GM10248 (cell line): Measurements from ENCODE around the gene TMPRSS13.

Source experiments
- CTCF ChIA-PET: fragments of 300-600 bp; sonication (Branson Sonifier 250); formaldehyde crosslinking; extraction: SDS; loops from one replicate; lab custom pipeline; 2021; ENCODE audit warnings: antibody characterized with exemption; lab: Yijun Ruan, JAX
- POLR2A ChIA-PET: fragments of 350-650 bp; sonication (Branson Sonifier 250); formaldehyde crosslinking; extraction: SDS; loops from one replicate; lab custom pipeline; 2020; ENCODE audit warnings: antibody characterized with exemption; lab: Yijun Ruan, JAX
- DNase-seq: peaks from one replicate; pipeline ENCODE4 v3.0.0; 2012; ENCODE audit errors: extremely low spot score
- CTCF ChIP-seq: IDR thresholded peaks from 2 replicates; pipeline ENCODE4 v1.5.1; 2012; ENCODE audit warnings: mild to moderate bottlenecking, low read depth; ENCODE audit errors: extremely low read depth, missing control alignments, control extremely low read depth

The TMPRSS13 gene

DNA sequence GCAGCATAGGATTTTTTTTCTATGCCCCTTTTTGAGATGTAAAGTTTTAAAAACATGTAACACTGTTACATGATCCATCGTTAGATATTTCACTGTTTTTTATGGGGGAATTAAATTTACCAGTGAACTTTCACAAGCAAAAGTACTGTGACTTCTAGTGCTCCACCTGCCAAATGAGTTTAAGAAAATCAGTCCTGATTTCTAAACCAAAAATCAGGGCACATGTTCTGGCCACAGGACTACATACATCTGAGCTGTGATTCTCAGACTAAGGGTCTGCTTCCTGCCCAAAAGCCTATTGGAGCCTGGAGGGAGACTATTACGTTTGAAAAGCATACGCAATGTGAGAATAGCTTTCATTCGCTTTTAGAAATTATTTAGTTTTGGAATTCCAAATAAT lies 22.5 kb downstream of the TMPRSS13 start:
- ChIA-PET CTCF (interaction anchor here (1.6 to 4.7 kb wide), 4 partner anchors 12 to 65 kb away, joined by 5 to 21 read pairs (median 8); no protein-coding TSS in a partner anchor), POLR2A (no interaction called here)
- DNase-seq: no peak
- no peak for TF ChIP-seq CTCF

GRCh38 chr11:117906126-117906525 lies 23.1 kb downstream of the TMPRSS13 start:
- ChIA-PET CTCF (interaction anchor here (1.6 to 4.7 kb wide), 2 partner anchors 41 to 62 kb away, joined by 6 to 21 read pairs; no protein-coding TSS in a partner anchor), POLR2A (no interaction called here)
- TF ChIP-seq CTCF: no peak
- DNase-seq: no peak

GRCh38 chr11:117905524-117905923 lies 23.7 kb downstream of the TMPRSS13 start:
- no peak for TF ChIP-seq CTCF
- POLR2A ChIA-PET: no interaction called here
- no peak for DNase-seq
- CTCF ChIA-PET: interaction anchor here (0.8 to 4.7 kb wide), 5 partner anchors 41 to 463 kb away, joined by 3 to 21 read pairs (median 6); no protein-coding TSS in a partner anchor

DNA sequence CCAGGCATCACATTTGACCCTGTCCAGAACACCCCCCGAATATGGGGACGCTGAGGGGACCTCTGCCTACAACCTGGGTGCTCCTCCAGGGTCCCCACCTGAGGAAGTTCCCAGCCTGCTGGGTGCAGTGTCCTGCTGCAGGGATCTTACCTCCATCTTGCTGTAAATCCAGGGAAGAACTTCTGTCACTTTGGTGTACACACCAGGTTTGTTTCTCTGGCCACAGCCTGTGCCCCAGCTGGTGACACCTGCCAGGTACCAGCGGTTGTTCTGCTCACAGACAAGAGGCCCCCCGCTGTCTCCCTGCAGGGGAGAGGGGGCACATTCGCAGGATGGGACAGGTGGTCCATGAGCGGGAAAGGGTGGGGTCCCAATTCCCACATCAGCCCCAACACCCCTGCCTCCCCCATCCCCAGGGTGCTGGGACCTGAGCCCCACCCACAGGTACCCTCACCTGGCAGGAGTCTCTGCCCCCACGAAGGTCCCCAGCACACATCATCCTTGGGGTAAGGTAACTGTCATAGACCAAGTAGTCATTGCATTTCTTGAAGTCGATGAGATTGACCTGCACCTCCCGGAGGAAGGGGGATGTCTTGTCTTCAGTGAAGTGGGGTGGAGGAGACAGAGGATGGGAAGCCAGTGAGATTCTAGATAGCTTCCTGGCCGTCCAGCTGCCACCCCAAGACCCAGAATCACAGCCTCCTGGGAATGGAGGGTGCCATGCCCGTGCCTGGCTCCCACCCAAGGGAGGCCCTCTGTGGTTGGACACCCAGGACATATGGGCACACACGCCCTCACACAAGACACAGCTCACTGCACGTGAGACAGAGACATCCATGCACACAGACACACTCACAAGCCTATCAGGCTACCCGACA lies 25.5 kb downstream of the TMPRSS13 start:
- POLR2A ChIA-PET: no interaction called here
- no peak for TF ChIP-seq CTCF
- DNase-seq: no peak
- CTCF ChIA-PET: interaction anchor here (0.6 to 4.7 kb wide), 5 partner anchors 33 to 150 kb away, joined by 3 to 21 read pairs (median 5); no protein-coding TSS in a partner anchor

DNA sequence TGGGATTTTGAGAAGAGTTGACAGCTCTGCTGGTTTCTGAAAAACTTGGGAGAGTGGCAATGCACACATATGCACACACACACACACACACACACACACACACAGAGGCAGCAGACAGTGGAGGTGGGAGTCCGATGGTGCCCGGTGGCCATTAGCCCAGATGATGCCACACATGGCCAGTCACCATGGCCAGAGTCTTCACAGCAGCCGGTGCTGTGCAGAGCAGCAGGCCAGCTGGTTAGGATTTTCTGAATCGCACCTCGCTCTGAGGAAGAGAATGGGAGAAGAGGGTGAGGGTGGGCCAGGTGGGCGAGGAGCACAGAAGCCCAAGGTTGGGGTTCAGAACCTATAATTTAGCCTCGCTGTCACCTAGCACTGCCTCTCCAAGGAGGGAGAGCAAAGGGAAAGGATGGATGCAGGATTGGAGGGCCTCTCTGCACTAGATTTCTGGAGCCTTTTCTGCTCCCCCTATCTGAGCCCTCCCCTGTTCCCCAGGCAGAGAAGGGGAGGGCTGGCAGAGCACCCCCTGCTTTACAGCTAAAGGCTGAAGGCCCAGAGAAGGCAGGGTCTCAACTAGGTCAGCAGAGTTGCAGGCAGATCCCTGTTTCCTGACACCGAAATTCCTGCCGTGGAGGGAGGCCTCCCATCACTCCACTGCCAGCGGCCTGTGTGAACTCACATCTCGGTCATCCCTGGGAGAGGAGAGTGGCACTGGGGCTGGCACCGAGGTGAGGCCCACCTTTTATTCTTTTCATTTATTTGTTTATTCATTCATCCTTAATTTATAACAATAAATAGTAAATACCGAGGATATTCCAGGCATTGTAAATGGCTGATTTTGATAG lies 27.0 kb downstream of the TMPRSS13 start:
- CTCF ChIA-PET: interaction anchor here (0.6 to 1.7 kb wide), 2 partner anchors 20 to 45 kb away, joined by 4 to 9 read pairs; no protein-coding TSS in a partner anchor
- no peak for TF ChIP-seq CTCF
- POLR2A ChIA-PET: no interaction called here
- no peak for DNase-seq

DNA sequence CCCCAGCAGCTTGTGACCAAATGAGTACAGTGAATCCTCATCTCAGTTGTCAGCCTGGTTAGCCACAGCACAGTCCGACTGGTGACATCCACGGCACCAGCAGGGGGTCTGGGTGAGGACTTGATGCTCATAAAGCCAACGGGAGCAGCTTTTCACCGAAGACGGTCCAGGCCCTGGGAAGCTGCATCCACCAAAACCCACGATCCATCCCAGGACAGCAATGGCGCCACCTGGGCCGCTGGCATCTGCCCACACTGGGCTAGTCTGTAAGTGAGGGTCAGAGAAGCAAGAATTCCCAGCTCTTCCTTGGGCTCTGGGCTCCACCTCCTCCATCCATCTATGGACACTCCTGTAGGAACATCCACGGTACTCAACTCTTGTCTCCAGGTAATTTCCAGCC lies 27.6 kb downstream of the TMPRSS13 start:
- no peak for TF ChIP-seq CTCF
- no peak for DNase-seq
- ChIA-PET POLR2A (no interaction called here), CTCF (interaction anchor here (0.6 to 1.7 kb wide), 4 partner anchors 17 to 84 kb away, joined by 3 to 9 read pairs (median 4); no protein-coding TSS in a partner anchor)
